ENCODE data around the gene ZNF311. TPM values are rescaled to one million over a fixed set of nuclear protein-coding genes. Genes with fewer than 3 reads are reported as not detected.

Gene ZNF311
- total and polyA plus RNA-seq, 2 of the 13 experiments (the other 11 are each of a cell fraction or from before 2014, with no cell fraction given), result not detected

DNA sequence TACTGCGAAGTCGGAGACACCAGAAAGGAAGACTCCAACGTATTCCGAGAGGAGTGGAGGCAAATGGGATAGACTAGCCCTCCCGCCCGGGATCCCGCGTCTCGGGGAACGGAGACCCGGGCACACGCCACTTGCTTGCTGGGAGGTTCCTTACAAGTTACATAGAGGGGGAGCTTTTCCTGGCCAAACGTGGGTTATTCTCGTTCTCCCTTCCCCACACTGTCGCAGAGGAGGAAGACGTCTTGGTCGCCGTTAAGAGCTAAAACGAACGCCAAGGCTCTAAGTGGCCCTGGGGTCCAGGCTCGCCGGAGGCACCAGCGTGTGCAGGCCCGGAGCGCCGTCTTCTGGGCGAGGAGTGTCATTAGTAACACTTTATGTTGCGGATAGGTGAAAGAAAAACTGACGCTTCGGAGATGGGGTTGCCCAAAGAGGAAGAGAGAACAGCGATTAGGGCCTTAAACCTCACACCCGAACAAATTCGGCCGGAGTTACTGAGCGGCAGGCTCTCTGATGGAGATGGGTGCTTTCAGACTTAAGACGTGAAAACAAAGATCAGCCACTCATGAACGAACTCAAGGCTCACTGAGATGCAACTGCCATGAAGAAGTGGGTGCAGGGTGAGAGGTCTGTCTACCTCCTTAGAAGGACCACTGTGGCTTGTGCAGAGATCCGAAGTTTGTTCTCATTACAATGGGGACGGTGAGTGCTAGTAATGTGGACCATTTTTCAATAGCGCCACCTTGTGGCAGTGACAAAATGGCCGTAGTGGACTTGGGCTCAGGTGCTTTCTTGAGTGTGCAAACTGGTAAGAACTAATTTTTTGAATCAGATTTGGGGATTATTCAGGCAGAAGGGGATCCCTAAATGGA lies 11.7 kb upstream of the ZNF311 start (continued):
- TF ChIP-seq, protein P1, sequence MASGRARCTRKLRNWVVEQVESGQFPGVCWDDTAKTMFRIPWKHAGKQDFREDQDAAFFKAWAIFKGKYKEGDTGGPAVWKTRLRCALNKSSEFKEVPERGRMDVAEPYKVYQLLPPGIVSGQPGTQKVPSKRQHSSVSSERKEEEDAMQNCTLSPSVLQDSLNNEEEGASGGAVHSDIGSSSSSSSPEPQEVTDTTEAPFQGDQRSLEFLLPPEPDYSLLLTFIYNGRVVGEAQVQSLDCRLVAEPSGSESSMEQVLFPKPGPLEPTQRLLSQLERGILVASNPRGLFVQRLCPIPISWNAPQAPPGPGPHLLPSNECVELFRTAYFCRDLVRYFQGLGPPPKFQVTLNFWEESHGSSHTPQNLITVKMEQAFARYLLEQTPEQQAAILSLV (CRISPR knock-in tag; IDR thresholded peaks at IDR 0.05; ENCODE audit: borderline replicate concordance), result peak; percentile 80
- peak; percentile 30; the same call in 1 of the 2 replicates for TF ChIP-seq ZNF143 (CRISPR knock-in tag; IDR thresholded peaks at IDR 0.05)
- no peak for TF ChIP-seq ZNF776 (CRISPR knock-in tag; IDR thresholded peaks at IDR 0.05)
- peak; percentile 88 for TF ChIP-seq ZNF230 (CRISPR knock-in tag; IDR thresholded peaks at IDR 0.05)
- TF ChIP-seq NAIF1 (CRISPR knock-in tag; IDR thresholded peaks at IDR 0.05; ENCODE audit: borderline replicate concordance), result no peak
- TF ChIP-seq RAD21 (CRISPR knock-in tag; IDR thresholded peaks at IDR 0.05), result peak; percentile 81
- TF ChIP-seq, protein P2, sequence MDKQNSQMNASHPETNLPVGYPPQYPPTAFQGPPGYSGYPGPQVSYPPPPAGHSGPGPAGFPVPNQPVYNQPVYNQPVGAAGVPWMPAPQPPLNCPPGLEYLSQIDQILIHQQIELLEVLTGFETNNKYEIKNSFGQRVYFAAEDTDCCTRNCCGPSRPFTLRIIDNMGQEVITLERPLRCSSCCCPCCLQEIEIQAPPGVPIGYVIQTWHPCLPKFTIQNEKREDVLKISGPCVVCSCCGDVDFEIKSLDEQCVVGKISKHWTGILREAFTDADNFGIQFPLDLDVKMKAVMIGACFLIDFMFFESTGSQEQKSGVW (CRISPR knock-in tag; IDR thresholded peaks at IDR 0.05; ENCODE audit: borderline replicate concordance), result no peak
- TF ChIP-seq, protein P3, sequence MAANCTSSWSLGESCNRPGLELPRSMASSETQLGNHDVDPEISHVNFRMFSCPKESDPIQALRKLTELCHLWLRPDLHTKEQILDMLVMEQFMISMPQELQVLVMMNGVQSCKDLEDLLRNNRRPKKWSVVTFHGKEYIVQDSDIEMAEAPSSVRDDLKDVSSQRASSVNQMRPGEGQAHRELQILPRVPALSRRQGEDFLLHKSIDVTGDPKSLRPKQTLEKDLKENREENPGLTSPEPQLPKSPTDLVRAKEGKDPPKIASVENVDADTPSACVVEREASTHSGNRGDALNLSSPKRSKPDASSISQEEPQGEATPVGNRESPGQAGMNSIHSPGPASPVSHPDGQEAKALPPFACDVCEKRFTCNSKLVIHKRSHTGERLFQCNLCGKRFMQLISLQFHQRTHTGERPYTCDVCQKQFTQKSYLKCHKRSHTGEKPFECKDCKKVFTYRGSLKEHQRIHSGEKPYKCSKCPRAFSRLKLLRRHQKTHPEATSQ (CRISPR knock-in tag; IDR thresholded peaks at IDR 0.05; ENCODE audit: borderline replicate concordance), result 0 out of 2 replicates have a peak, but pooled peaks have one; percentile 52
- TF ChIP-seq, protein P4, sequence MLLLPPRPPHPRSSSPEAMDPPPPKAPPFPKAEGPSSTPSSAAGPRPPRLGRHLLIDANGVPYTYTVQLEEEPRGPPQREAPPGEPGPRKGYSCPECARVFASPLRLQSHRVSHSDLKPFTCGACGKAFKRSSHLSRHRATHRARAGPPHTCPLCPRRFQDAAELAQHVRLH (CRISPR knock-in tag; IDR thresholded peaks at IDR 0.05; ENCODE audit: borderline replicate concordance, low read depth), result peak; percentile 53; the same call in 1 of the 2 replicates
- TF ChIP-seq ZNF33A (CRISPR knock-in tag; IDR thresholded peaks at IDR 0.05; ENCODE audit: borderline replicate concordance), result no peak
- no peak for TF ChIP-seq TAF15 (IDR thresholded peaks at IDR 0.05; ENCODE audit: low read depth, low read length, poor library complexity, severe bottlenecking)
- no peak for TF ChIP-seq ZNF747 (CRISPR knock-in tag; IDR thresholded peaks at IDR 0.05; ENCODE audit: borderline replicate concordance)
- TF ChIP-seq, protein P5, sequence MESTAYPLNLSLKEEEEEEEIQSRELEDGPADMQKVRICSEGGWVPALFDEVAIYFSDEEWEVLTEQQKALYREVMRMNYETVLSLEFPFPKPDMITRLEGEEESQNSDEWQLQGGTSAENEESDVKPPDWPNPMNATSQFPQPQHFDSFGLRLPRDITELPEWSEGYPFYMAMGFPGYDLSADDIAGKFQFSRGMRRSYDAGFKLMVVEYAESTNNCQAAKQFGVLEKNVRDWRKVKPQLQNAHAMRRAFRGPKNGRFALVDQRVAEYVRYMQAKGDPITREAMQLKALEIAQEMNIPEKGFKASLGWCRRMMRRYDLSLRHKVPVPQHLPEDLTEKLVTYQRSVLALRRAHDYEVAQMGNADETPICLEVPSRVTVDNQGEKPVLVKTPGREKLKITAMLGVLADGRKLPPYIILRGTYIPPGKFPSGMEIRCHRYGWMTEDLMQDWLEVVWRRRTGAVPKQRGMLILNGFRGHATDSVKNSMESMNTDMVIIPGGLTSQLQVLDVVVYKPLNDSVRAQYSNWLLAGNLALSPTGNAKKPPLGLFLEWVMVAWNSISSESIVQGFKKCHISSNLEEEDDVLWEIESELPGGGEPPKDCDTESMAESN (CRISPR knock-in tag; conservative IDR thresholded peaks at IDR 0.05), result no peak
- TF ChIP-seq ZNF225 (CRISPR knock-in tag; IDR thresholded peaks at IDR 0.05), result no peak
- TF ChIP-seq, protein P6, sequence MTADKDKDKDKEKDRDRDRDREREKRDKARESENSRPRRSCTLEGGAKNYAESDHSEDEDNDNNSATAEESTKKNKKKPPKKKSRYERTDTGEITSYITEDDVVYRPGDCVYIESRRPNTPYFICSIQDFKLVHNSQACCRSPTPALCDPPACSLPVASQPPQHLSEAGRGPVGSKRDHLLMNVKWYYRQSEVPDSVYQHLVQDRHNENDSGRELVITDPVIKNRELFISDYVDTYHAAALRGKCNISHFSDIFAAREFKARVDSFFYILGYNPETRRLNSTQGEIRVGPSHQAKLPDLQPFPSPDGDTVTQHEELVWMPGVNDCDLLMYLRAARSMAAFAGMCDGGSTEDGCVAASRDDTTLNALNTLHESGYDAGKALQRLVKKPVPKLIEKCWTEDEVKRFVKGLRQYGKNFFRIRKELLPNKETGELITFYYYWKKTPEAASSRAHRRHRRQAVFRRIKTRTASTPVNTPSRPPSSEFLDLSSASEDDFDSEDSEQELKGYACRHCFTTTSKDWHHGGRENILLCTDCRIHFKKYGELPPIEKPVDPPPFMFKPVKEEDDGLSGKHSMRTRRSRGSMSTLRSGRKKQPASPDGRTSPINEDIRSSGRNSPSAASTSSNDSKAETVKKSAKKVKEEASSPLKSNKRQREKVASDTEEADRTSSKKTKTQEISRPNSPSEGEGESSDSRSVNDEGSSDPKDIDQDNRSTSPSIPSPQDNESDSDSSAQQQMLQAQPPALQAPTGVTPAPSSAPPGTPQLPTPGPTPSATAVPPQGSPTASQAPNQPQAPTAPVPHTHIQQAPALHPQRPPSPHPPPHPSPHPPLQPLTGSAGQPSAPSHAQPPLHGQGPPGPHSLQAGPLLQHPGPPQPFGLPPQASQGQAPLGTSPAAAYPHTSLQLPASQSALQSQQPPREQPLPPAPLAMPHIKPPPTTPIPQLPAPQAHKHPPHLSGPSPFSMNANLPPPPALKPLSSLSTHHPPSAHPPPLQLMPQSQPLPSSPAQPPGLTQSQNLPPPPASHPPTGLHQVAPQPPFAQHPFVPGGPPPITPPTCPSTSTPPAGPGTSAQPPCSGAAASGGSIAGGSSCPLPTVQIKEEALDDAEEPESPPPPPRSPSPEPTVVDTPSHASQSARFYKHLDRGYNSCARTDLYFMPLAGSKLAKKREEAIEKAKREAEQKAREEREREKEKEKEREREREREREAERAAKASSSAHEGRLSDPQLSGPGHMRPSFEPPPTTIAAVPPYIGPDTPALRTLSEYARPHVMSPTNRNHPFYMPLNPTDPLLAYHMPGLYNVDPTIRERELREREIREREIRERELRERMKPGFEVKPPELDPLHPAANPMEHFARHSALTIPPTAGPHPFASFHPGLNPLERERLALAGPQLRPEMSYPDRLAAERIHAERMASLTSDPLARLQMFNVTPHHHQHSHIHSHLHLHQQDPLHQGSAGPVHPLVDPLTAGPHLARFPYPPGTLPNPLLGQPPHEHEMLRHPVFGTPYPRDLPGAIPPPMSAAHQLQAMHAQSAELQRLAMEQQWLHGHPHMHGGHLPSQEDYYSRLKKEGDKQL (CRISPR knock-in tag; IDR thresholded peaks at IDR 0.05; ENCODE audit: low read depth), result no peak
- no peak for TF ChIP-seq FIP1L1 (IDR thresholded peaks at IDR 0.05; ENCODE audit: borderline replicate concordance, insufficient read depth, low read depth, low read length)
